Measurements from ENCODE around the gene UNC119. TPM values are rescaled to one million over a fixed set of nuclear protein-coding genes. Genes with fewer than 3 reads are reported as not detected.
"Not testable (repeated sequence)": the region's sequence is repeated elsewhere in the genome, so short reads cannot be mapped to it uniquely, and the experiment has no call there.

Gene UNC119
- 10 to 100 TPM; 27.8 to 35.8 TPM for total RNA-seq

DNA sequence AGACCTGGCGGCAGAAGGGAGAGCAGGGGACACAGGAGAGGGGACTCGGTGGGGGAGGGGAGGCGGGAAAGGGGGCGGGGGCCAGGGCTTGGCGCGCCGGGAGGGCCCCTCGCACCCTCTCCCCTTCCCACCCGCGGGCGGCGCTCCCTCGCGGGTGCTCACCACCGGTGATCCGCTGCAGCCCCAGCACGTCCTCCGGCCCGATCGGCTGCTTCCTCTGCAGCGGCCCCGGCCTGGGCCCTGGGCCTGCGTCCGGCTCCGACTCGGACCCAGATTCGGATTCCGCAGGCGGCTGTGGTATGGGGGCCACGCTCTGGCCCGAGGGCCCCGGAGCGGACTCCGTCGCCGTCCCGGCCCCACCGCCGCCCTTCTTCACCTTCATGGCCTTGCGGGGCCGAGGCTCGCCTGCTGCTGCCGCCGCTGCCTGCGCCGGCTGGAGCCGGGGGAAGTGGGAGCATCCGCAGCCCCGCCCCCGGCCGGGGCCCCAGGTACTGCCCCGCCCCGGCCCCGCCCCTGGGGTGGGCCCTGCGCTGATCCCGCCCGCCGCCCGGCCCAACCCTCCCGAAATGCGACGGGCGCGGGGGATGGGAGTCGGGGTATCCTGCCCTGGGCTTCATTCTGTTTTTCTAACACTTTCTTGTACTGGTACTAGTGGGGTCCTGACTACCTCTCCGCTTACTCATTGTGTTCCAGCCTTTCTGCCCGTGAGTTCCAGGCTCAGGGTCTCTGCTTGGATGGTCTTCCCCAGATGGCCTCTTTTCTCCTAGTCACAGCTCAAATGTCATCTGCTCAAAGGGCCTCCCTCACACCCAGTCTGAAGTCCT lies at the start of gene UNC119:
TSS of gene UNC119 (minus strand) at position 449 of the 824 bp plus-strand sequence. CDS start at position 382, 67 bp downstream.
- CTCF ChIA-PET: interaction anchor here (0.8 to 1.4 kb wide), 3 partner anchors 15 to 46 kb away, joined by 3 to 5 read pairs (median 4); no protein-coding TSS in a partner anchor
- POLR2A ChIA-PET: no interaction called here

DNA sequence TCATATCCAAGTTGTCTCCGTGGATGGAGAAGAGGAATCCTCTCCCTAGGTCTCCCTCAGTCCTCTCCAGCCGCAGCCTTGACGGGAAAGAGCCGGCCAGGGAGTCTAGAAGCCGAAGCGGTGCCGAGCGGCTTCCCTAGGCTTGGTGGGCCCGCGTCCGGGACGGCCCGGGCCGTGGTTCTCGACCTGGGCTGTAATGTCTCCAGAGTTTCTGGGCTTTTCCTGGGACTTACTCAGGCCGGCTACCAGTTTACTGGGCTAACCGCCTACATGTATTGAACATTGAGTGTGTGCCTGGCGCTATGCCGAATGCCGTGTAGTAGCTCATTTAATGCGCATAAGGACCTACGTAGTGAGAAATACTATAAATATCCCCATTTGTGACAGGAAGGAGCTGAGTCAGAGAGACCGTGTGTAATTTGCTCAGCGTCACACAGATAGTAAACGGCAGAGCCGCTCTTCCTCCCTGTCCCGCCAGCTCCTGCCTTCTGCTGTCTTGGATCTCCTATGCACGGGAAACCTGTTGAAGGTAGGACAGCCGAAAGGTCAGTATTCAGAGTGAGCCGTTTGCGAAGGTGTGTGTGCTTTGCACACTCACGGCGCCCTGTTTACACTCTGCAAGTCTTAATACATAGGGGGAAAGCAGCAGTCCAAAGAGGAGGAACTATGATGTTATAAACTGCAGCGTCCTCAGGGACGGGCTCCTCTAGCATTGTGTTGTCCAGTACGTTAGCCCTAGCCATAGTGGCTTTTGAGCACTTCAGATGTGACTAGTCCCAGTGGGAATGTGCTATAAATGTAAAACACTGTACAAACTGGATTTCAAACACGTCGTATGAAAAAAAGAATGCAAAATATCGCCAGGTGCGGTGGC lies 47.1 kb upstream of the UNC119 start:
- ChIA-PET POLR2A (interaction anchor here (0.6 to 1.9 kb wide), 11 partner anchors 23 to 352 kb away, joined by 3 to 8 read pairs (median 5); partner anchors contain the start of genes ALDOC, BLTP2, PIGS and POLDIP2), CTCF (interaction anchor here (0.8 to 1.6 kb wide), 6 partner anchors 13 to 210 kb away, joined by 3 to 9 read pairs (median 4); partner anchors contain the start of genes ALDOC and BLTP2)

GRCh38 chr17:28598799-28599310 lies 46.4 kb upstream of the UNC119 start, which contains the start of gene SPAG5:
SPAG5 (minus strand) TSS chr17:28599025; CDS start chr17:28598946, 79 bp downstream.
- ChIA-PET CTCF (interaction anchor here (0.8 to 1.6 kb wide), 5 partner anchors 14 to 211 kb away, joined by 3 to 9 read pairs (median 4); partner anchors contain the start of genes BLTP2 and PIGS), POLR2A (interaction anchor here (0.5 to 1.9 kb wide), 11 partner anchors 13 to 241 kb away, joined by 3 to 8 read pairs (median 4); partner anchors contain the start of genes PIGS, POLDIP2, SDF2 and SUPT6H)

DNA sequence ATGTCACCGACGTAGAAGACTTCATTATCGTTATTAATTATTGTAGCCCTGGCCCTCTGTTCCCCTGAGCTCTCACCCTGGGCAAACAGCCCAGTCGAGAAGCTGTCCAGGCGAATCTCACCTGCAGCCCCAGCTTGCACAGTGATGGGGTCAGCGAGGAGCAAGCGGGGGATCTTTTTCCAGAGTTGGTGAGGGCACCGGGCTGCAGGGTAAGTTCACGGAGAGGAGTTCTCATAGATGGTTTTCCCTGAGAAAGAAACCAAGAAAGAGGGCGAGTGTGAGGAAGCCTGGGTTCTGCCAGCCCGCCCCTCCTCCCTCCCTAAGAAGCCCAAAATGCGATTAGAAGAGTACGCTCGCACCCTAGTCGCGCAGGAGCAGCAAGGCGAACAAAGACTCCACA lies 46.0 kb upstream of the UNC119 start:
- ChIA-PET CTCF (interaction anchor here (0.9 to 1.5 kb wide), 3 partner anchors 27 to 212 kb away, joined by 3 to 5 read pairs (median 4); partner anchors contain the start of gene PIGS), POLR2A (interaction anchor here (0.5 to 1.1 kb wide), 3 partner anchors 13 to 38 kb away, joined by 3 to 4 read pairs (median 3); partner anchors contain the start of gene PIGS)

DNA sequence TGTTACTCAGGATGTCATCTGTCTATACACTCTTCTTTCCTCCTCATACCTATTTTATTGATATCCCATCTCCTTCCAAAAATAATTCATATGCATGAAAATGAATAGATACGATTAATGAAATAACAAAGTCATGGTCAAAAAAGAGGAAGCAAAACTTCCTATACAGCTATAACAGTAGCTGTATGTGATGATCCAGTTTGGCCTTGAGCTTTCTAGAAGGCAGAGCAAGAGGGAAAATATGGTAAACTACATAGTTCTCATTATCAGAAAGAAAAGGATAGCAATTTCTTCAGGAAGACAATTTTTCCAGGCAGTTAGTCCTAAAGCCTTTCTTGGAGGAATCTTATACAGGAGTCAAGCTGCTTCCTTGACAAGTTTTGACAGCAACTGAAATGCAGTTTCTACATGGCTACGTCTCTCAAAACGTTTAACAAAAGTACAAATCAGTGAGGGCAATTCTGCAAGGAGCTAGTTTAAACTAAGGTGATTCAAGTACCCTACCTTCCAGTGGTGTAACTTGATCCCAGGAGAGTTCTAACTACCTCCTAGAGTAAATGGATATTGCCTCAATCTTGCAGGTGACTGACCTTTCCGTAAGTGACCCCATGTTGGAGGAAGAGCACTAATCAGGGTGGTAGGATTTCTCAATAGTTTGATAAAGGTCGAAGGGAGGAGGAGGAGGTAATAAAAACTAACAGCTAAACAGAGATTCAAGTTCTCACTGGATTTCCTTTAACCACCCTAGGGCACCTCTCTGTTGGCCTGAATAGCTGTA lies 45.4 kb upstream of the UNC119 start:
- ChIA-PET POLR2A (interaction anchor here (0.5 to 1.1 kb wide), 4 partner anchors 12 to 209 kb away, joined by 3 to 4 read pairs (median 4); partner anchors contain the start of gene PIGS), CTCF (interaction anchor here (1.4 kb wide), 1 partner anchor 27 kb away, joined by 4 read pairs; the partner anchor contains the start of gene PIGS)

GRCh38 chr17:28592260-28592659 lies 39.8 kb upstream of the UNC119 start:
- CTCF ChIA-PET: no interaction called here
- POLR2A ChIA-PET: interaction anchor here (0.6 kb wide), 1 partner anchor 53 kb away, joined by 6 read pairs; no protein-coding TSS in a partner anchor

DNA sequence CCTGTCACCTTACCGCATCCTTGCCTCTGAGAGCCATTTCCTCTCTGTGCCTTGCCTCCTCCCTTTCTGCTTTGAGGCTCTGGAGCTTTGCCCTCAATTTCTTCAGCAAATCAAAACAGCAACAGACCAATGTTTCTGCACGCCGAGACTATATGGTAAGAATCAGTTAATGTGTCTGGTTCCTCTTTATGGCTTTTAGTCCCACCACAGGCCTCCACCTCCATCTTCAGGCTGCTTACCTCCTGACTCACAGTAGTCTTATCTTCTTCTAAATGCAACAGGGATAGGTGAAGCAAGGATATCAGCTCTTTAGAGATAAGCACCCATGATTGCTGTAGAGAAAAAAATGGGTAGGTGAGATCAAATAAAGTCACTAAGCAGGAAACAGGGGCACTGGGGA lies 33.4 kb upstream of the UNC119 start:
- POLR2A ChIA-PET: interaction anchor here (0.7 kb wide), 1 partner anchor 13 kb away, joined by 3 read pairs; the partner anchor contains the start of gene SPAG5

DNA sequence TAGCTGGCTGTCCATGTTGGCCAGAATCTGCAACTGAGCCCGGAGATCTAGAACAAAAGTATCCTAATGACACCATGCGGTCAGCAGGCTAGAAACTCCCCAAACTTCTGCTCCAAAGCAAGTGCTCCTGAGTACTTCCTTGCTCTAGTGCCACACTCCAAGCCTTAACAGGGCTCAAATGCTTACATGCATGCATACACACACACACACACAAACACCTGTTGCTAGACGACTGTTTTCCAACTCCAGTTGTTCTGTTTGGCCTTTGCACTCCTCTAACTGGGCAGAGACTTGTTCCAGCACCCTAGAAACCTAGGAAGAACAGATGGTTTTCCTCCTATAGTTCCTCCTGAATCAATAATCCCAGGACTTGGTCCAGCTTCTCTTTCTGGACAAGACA lies 32.0 kb upstream of the UNC119 start:
- CTCF ChIA-PET: interaction anchor here (0.5 kb wide), 1 partner anchor 66 kb away, joined by 3 read pairs; no protein-coding TSS in a partner anchor
- POLR2A ChIA-PET: interaction anchor here (0.6 kb wide), 1 partner anchor 45 kb away, joined by 3 read pairs; no protein-coding TSS in a partner anchor

More for the DNA sequence above, 33.4 kb upstream of the UNC119 start:
- CTCF ChIA-PET: no interaction called here

DNA sequence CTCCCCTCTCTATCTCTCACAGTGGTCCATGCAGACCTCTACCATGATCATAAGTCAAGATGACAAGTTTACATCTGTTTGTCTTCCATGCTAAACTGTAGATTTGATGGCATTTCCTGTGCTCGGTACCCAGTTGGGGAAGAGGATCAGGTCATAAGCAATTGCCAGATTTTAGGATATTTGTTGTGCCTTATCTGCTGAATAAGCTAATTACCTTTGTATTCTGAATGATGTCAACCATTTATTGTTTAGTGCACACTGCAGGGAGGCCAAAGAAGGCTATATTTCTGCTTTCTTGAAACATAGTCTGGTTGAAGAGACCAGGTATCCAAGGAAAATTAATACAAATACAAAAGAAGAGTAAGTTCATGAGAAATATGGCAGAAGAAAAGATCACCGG lies 30.1 kb upstream of the UNC119 start:
- POLR2A ChIA-PET: no interaction called here

GRCh38 chr17:28580959-28581358 lies 28.5 kb upstream of the UNC119 start:
- ChIA-PET CTCF (interaction anchor here (1.0 to 1.5 kb wide), 2 partner anchors 9 to 82 kb away, joined by 3 read pairs; partner anchors contain the start of gene PIGS), POLR2A (no interaction called here)

More for the DNA sequence above, 30.1 kb upstream of the UNC119 start:
- CTCF ChIA-PET: no interaction called here

DNA sequence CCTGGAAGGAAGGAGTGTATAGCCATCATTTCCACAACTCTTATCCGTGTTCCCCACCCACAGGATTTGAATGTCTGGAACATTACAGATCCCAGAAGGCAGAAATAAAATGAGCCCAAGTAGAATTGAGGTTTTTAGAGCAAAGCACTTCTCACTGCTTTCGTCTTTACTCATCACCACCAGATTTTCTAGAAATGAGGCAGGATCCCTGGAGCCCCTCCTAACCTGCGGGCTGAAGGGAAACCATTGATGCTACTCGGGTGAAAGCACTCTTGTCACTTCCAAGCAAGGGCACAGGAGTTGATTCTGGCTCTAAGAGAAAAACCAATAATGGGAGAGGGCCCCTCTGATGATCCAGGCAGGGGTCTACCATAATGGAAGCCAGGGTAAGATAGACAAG lies 27.1 kb upstream of the UNC119 start:
- ChIA-PET CTCF (interaction anchor here (1.4 to 1.7 kb wide), 2 partner anchors 31 to 33 kb away, joined by 6 read pairs; no protein-coding TSS in a partner anchor), POLR2A (interaction anchor here (0.9 kb wide), 1 partner anchor 12 kb away, joined by 3 read pairs; no protein-coding TSS in a partner anchor)

- ChIA-PET POLR2A (interaction anchor here (0.9 kb wide), 1 partner anchor 13 kb away, joined by 3 read pairs; no protein-coding TSS in a partner anchor), CTCF (interaction anchor here (1.3 to 1.7 kb wide), 3 partner anchors 21 to 34 kb away, joined by 3 to 6 read pairs (median 6); no protein-coding TSS in a partner anchor)
These were observed 26.1 kb upstream of the UNC119 start for GRCh38 chr17:28578246-28579195.

GRCh38 chr17:28577466-28577824 lies 25.0 kb upstream of the UNC119 start:
- CTCF ChIA-PET: interaction anchor here (0.5 to 1.0 kb wide), 3 partner anchors 22 to 647 kb away, joined by 4 to 5 read pairs (median 4); no protein-coding TSS in a partner anchor

GRCh38 chr17:28576758-28577465 lies 24.5 kb upstream of the UNC119 start, which contains the start of gene ALDOC:
ALDOC (minus strand) TSS chr17:28576895; CDS start chr17:28575532, 1,363 bp downstream.
- ChIA-PET CTCF (interaction anchor here (0.5 to 1.0 kb wide), 3 partner anchors 23 to 648 kb away, joined by 4 to 5 read pairs (median 4); no protein-coding TSS in a partner anchor), POLR2A (interaction anchor here (0.6 to 1.4 kb wide), 3 partner anchors 11 to 26 kb away, joined by 3 to 7 read pairs (median 3); no protein-coding TSS in a partner anchor)

More at GRCh38 chr17:28577466-28577824, 25.0 kb upstream of the UNC119 start:
- POLR2A ChIA-PET: interaction anchor here (1.0 to 1.4 kb wide), 2 partner anchors 22 to 27 kb away, joined by 3 to 7 read pairs; no protein-coding TSS in a partner anchor

DNA sequence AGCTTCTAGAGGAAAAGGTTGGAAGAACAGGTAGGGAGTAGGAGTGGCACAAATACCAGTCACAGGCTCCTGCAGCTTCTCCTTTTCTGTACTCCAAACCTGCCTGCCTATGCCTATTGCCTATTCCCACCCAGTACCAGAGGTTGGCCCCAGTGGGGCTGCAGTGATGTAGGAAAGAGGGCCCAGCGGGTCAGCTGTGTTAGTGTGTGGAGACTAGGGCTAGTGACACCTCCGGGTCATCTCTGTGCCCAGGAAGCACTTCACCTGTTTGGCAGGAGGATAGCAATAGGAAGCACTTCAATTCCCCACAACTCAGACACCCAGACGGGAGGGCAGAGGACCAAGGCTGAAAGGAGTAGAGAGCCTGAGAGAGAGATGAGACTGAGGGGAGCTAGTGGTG lies 23.6 kb upstream of the UNC119 start:
- POLR2A ChIA-PET: interaction anchor here (0.6 to 1.3 kb wide), 3 partner anchors 10 to 191 kb away, joined by 3 to 4 read pairs (median 3); no protein-coding TSS in a partner anchor

More for the DNA sequence above, 23.6 kb upstream of the UNC119 start:
- CTCF ChIA-PET: not testable (repeated sequence)
